IPS-11a (cell line): ENCODE measurements around the gene PCNX2.

Source experiments
- H3K4me3 ChIP-seq: one replicate; pipeline ENCODE4 v1.5.1; 2013; ENCODE audit warnings: low read depth, low read length, control low read depth

Gene PCNX2

GRCh38 chr1:232940262-232940661 lies 355.3 kb downstream of the PCNX2 start:
- no peak overlapping the region for H3K4me3 ChIP-seq

- H3K4me3 ChIP-seq = no peak overlapping the region
Observed at GRCh38 chr1:232939748-232940147, 355.8 kb downstream of the PCNX2 start.

- H3K4me3 ChIP-seq = no peak overlapping the region
Observed at GRCh38 chr1:232938926-232939325, 356.6 kb downstream of the PCNX2 start.

- H3K4me3 ChIP-seq = no peak overlapping the region
Observed at GRCh38 chr1:232937741-232938375, 357.7 kb downstream of the PCNX2 start.

GRCh38 chr1:232936941-232937340 lies 358.6 kb downstream of the PCNX2 start:
- no peak overlapping the region for H3K4me3 ChIP-seq
